NT2/D1 (cell line): ENCODE measurements around the gene NCAN.

Experiments
- SUZ12 ChIP-seq: IDR thresholded peaks from 2 replicates; pipeline ENCODE4 v1.6.1; 2011; ENCODE audit not compliant: insufficient read length, insufficient read depth; ENCODE audit errors: extremely low read depth
- YY1 ChIP-seq: IDR thresholded peaks from 2 replicates; pipeline ENCODE4 v1.6.1; 2011; ENCODE audit not compliant: insufficient read length, insufficient read depth
- ZNF274 ChIP-seq: IDR thresholded peaks from 2 replicates; pipeline ENCODE4 v1.6.1; 2011; ENCODE audit warnings: mild to moderate bottlenecking, low read depth, low read length

- TF ChIP-seq ZNF274 (no peak), SUZ12 (no peak), YY1 (no peak)
Measured at GRCh38 chr19:19223636-19224035, 11.9 kb downstream of the NCAN start.
